ENCODE data around the gene ADGRG4.

ADGRG4 gene

GRCh38 chrX:136380010-136380769 lies 79.4 kb downstream of the ADGRG4 start:
- TF ChIP-seq CTCF (IDR thresholded peaks at IDR 0.05; ENCODE audit: low read depth, low read length) = no peak
- no peak overlapping the region for H3K4me3 ChIP-seq (ENCODE audit: low read depth, low read length)

DNA sequence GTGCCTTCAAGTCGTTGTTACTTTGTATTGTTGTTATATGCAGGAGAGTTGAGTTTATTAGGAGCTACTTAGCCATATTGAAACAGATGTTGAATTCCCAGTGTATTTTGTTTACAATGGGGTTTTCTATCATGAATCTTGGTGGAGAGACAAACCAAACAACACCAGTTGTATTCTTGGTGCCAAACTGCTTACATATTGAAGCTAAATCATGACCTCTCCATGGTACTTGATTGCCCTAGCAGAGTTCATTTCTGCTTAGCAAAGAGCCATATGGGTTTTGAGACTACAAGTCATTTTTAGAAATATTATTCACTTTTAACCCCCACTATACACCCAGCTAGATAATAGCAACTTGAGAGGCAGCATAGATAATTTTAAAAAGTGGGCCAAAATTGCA lies 85.4 kb downstream of the ADGRG4 start:
- no peak overlapping the region for H3K4me3 ChIP-seq (ENCODE audit: low read depth, low read length)
- TF ChIP-seq CTCF (IDR thresholded peaks at IDR 0.05; ENCODE audit: low read depth, low read length) = no peak

GRCh38 chrX:136386826-136387225 lies 86.1 kb downstream of the ADGRG4 start:
- TF ChIP-seq CTCF (IDR thresholded peaks at IDR 0.05; ENCODE audit: low read depth, low read length) = no peak

DNA sequence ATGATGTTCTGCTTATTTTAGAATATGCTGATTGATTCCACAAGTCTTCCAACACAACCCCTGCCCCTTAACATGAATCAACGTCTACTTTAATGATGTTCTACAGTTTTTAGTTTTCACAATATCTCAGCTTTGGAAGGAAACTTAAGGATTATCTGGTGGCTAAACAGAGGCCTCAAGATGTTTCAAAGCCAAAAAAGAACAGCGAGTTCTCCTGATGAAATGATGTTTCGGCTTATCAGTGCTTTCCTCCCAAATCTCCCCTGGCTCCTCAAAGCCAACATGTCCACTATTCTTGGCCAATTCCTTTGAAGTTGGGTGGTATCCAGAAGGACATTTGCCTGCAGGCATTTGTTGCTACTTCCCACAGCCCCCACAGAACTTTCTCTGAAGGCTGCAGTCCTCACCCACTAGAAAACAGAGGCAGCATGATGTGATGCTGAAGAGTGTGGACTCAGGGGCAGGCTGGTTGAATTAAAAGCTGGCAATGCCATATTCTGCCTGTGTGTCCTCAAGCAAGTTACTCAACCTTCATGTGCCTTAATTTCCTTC lies 87.3 kb downstream of the ADGRG4 start:
- no peak overlapping the region for H3K4me3 ChIP-seq (ENCODE audit: low read depth, low read length)
- no peak for TF ChIP-seq CTCF (IDR thresholded peaks at IDR 0.05; ENCODE audit: low read depth, low read length)

More at GRCh38 chrX:136386826-136387225, 86.1 kb downstream of the ADGRG4 start:
- no peak overlapping the region for H3K4me3 ChIP-seq (ENCODE audit: low read depth, low read length)

GRCh38 chrX:136390921-136391320 lies 90.2 kb downstream of the ADGRG4 start:
- H3K4me3 ChIP-seq (ENCODE audit: low read depth, low read length) = no peak overlapping the region
- TF ChIP-seq CTCF (IDR thresholded peaks at IDR 0.05; ENCODE audit: low read depth, low read length) = no peak

DNA sequence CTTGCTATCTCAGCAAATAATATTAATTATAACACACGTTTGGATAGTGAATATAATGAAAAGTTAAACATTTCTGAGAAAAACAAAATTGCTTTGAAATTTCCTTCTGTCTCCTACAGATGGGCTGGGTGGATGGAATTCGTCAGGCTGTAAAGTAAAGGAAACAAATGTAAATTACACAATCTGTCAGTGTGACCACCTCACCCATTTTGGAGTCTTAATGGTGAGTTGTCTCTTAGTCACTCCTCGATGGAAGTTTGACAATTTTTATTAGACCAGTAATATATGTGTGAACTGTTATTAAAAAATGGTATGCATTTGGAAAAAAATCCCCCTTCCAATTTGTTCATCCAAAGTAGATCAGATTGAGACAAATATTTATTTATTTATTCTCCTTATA lies 94.5 kb downstream of the ADGRG4 start:
- no peak overlapping the region for H3K4me3 ChIP-seq (ENCODE audit: low read depth, low read length)
- TF ChIP-seq CTCF (IDR thresholded peaks at IDR 0.05; ENCODE audit: low read depth, low read length) = no peak

- H3K4me3 ChIP-seq (ENCODE audit: low read depth, low read length) = no peak overlapping the region
- TF ChIP-seq CTCF (IDR thresholded peaks at IDR 0.05; ENCODE audit: low read depth, low read length) = no peak
These were observed 96.2 kb downstream of the ADGRG4 start for GRCh38 chrX:136397001-136397400.
